GM23248 (cell line): ENCODE measurements around the gene MBLAC1.

Source experiments
- EZH2 ChIP-seq: fragments of 200-600 bp; sonication (generic); IDR thresholded peaks from 2 replicates; pipeline ENCODE4 v1.6.1; 2018; ENCODE audit warnings: antibody characterized with exemption, mild to moderate bottlenecking; ENCODE audit not compliant: insufficient read depth, poor library complexity, severe bottlenecking
- EZH2phosphoT487 ChIP-seq: fragments of 200-600 bp; sonication (generic); IDR thresholded peaks from 2 replicates; pipeline ENCODE4 v1.6.1; 2018; ENCODE audit warnings: antibody characterized with exemption, moderate library complexity, mild to moderate bottlenecking, low read depth; ENCODE audit not compliant: insufficient read depth

DNA sequence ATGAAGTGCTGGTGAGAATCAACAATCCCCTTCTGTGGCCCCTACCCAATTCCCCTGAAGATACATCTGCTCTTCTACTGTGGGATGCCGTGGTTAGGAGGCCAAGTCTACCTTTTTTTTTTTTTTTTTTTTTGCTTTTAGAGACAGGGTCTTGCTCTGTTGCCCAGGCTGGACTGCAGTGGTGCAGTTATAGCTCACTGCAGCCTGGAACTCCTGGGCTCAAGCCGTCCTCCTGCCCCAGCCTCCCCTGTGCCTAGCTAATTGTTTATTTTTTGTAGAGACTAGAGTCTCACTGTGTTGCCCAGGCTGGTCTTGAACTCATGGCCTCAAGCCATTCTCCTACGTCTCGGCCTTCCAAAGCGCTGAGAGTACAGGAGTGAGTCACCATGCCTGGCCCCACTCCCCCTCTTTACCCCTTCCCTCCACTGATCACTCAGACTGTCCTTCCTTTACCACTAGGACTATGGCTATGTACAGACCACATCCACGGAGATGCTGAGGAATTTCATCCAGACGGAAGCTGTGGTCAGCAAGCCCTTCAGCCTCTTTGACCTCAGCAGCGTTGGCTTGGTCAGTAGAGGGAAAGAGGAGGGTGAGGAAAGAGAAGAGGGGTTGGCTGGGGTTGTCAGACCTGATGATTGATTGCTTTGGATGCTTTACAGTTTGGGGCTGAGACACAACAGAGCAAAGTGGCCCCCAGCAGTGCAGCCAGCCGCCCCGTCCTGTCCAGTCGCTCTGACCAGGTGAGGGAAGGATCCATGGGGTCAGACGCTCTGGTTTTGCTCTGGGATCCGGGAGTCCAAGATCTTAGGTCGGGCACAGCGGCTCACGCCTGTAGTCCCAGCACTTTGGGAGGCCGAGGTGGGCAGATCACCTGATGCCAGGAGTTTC is 23.6 kb upstream of the MBLAC1 start:
- TF ChIP-seq EZH2, result no peak
- no peak for TF ChIP-seq EZH2phosphoT487
